Nephron (organoid): Measurements from ENCODE around the gene FAM20B.
"Not testable (repeated sequence)": the region's sequence is repeated elsewhere in the genome, so short reads cannot be mapped to it uniquely, and the experiment has no call there.

ENCODE experiments used
- H3K27ac Mint-ChIP-seq, 3 experiments: 2 replicates each; pipeline ENCODE4 v1.8.0; 2020; ENCODE audit warnings: mixed read lengths in 3 of 3, mild to moderate bottlenecking in 2 of 3, moderate library complexity in 1 of 3
- H3K27me3 Mint-ChIP-seq: 2 replicates; pipeline ENCODE4 v1.8.0; 2021; ENCODE audit warnings: low read depth, mild to moderate bottlenecking, moderate library complexity, mixed read lengths
- H3K36me3 Mint-ChIP-seq: 2 replicates; pipeline ENCODE4 v1.8.0; 2020; ENCODE audit warnings: low read depth, mixed read lengths
- H3K4me1 Mint-ChIP-seq: 2 replicates; pipeline ENCODE4 v1.8.0; 2020; ENCODE audit warnings: mixed read lengths
- H3K4me3 Mint-ChIP-seq, 3 experiments: 2 replicates each; pipeline ENCODE4 v1.8.0; 2020; ENCODE audit warnings: mild to moderate bottlenecking in 3 of 3, mixed read lengths in 3 of 3, moderate library complexity in 2 of 3
- H3K9me3 Mint-ChIP-seq: 2 replicates; pipeline ENCODE4 v1.8.0; 2020; ENCODE audit warnings: mixed read lengths
- TF ChIP-seq, protein P1 (sequence below), 3 experiments: fragments of 200-600 bp; sonication (generic); IDR thresholded peaks; one replicate each; pipeline ENCODE4 v1.5.0; 2021; ENCODE audit warnings: antibody characterized with exemption in 3 of 3; ENCODE audit not compliant: unreplicated experiment in 3 of 3

Gene FAM20B, protein sequence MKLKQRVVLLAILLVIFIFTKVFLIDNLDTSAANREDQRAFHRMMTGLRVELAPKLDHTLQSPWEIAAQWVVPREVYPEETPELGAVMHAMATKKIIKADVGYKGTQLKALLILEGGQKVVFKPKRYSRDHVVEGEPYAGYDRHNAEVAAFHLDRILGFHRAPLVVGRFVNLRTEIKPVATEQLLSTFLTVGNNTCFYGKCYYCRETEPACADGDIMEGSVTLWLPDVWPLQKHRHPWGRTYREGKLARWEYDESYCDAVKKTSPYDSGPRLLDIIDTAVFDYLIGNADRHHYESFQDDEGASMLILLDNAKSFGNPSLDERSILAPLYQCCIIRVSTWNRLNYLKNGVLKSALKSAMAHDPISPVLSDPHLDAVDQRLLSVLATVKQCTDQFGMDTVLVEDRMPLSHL

DNA sequence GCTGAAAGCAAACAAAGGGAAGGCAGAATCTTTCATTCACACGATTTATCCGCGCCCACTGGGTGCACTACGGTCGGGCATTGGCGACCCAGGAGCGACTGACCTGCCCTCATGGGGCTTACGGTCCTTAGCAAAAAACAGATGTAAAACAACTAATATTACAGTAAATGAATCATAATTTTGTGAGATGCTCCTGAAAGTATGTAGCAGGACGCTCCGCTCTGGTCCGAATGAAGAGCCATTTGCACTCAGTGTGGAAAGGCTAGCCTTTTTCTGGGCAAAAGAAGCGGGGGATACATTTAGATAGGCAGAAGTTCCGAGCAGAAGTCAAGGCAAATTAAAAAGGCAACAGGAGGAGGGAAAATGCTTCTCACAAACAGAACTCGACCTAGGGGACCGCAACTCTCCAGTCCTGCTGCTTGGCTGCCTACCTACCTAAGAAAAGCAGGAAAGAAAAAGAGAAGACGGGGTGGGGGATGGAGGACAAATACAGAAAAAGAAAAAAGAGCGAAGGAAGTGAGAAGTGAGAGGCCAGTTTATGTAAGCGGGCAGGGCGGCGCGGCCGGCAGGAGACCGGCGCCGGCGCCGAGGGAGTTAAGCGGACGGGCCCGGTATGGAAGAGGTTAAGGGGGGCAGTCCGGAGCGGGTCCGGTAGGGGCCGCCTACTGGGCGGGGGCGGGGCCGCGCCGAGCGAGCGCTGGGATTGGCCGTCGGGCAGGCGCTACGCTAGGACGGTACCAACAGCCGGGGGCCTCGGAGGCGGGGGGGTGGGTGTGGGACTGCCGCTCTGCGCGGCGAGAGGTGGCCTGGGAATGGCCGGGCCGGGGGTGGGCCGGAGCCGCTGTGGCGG lies at the start of gene FAM20B:
FAM20B (plus strand) TSS at position 770 of the 850 bp plus-strand sequence. CDS start 17,954 bp downstream, outside the sequence.
- Mint-ChIP-seq H3K9me3 (no peaks in the 10 kb centered on the region), H3K36me3 (no peaks in the 10 kb centered on the region), H3K27me3 (no peaks in the 10 kb centered on the region), H3K4me3 (peak within 1 kb of the TSS; percentile 89 to 96 (median 94)), H3K4me1 (peaks cover 44% of the 10 kb centered on the region), H3K27ac (peak within 1 kb of the TSS; percentile 78 to 93 (median 90))
- TF ChIP-seq, protein P1, sequence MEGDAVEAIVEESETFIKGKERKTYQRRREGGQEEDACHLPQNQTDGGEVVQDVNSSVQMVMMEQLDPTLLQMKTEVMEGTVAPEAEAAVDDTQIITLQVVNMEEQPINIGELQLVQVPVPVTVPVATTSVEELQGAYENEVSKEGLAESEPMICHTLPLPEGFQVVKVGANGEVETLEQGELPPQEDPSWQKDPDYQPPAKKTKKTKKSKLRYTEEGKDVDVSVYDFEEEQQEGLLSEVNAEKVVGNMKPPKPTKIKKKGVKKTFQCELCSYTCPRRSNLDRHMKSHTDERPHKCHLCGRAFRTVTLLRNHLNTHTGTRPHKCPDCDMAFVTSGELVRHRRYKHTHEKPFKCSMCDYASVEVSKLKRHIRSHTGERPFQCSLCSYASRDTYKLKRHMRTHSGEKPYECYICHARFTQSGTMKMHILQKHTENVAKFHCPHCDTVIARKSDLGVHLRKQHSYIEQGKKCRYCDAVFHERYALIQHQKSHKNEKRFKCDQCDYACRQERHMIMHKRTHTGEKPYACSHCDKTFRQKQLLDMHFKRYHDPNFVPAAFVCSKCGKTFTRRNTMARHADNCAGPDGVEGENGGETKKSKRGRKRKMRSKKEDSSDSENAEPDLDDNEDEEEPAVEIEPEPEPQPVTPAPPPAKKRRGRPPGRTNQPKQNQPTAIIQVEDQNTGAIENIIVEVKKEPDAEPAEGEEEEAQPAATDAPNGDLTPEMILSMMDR (IDR thresholded peaks at IDR 0.05; ENCODE audit: unreplicated experiment in 3 of 3): no peak

DNA sequence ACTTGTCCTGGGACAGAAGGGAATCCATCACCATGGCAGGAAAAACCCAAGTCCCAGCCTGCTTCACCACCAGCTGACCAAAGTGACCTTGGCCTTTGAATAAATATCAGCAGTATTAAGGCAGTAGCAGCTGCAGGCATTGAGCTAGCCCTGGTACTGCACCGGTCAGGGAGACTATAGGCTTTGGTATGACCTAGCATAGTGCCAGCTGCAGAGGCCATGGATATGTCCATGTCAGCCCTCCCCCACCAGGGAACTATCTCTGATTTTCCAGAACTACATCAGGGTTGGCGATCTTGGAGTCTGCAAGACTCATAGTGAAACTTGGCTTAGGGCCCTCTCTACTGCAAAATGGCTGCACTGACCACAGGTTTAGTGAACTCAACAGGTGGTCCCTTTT lies 49.2 kb upstream of the FAM20B start:
- Mint-ChIP-seq H3K36me3 (peaks cover 34% of the 10 kb centered on the region), H3K9me3 (peaks cover 60% of the 10 kb centered on the region), H3K27me3 (no peaks in the 10 kb centered on the region), H3K4me3 (no peak overlapping the region), H3K4me1 (peaks cover 19% of the 10 kb centered on the region), H3K27ac (no peak overlapping the region)
- TF ChIP-seq, protein P1 (IDR thresholded peaks at IDR 0.05; ENCODE audit: unreplicated experiment in 3 of 3): no peak

DNA sequence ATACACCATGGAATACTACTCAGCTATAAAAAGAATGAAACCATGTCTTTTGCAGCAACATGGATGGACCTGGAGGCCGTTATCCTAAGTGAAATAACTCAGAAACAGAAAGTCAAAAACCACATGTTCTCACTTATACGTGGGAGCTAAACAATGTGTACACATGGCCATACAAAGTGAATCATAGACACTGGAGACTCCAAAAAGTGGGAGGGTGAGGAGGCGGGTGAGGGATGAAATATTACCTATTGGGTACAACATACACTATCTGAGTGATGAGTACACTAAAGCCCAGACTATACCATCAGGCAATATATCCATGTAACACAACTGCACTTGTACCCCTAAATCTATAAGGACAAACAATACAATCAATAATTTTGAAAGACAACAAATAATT lies 39.5 kb upstream of the FAM20B start:
- Mint-ChIP-seq H3K4me3 (no peak overlapping the region), H3K4me1 (no peaks in the 10 kb centered on the region), H3K9me3 (peaks cover 20% of the 10 kb centered on the region), H3K36me3 (peaks cover 2% of the 10 kb centered on the region), H3K27ac (no peak overlapping the region), H3K27me3 (peaks cover 4% of the 10 kb centered on the region)
- TF ChIP-seq, protein P1 (IDR thresholded peaks at IDR 0.05; ENCODE audit: unreplicated experiment in 3 of 3): no peak

DNA sequence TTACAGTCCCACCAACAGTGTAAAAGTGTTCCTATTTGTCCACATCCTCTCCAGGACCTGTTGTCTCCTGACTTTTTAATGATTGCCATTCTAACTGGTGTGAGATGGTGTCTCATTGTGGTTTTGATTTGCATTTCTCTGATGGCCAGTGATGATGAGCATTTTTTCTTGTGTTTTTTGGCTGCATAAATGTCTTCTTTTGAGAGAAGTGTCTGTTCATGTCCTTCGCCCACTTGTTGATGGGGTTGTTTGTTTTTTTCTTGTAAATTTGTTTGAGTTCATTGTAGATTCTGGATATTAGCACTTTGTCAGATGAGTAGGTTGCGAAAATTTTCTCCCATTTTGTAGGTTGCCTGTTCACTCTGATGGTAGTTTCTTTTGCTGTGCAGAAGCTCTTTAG lies 37.5 kb upstream of the FAM20B start:
- not testable (repeated sequence) for H3K27me3 Mint-ChIP-seq, H3K9me3 Mint-ChIP-seq, H3K4me1 Mint-ChIP-seq, H3K4me3 Mint-ChIP-seq, H3K36me3 Mint-ChIP-seq, H3K27ac Mint-ChIP-seq

DNA sequence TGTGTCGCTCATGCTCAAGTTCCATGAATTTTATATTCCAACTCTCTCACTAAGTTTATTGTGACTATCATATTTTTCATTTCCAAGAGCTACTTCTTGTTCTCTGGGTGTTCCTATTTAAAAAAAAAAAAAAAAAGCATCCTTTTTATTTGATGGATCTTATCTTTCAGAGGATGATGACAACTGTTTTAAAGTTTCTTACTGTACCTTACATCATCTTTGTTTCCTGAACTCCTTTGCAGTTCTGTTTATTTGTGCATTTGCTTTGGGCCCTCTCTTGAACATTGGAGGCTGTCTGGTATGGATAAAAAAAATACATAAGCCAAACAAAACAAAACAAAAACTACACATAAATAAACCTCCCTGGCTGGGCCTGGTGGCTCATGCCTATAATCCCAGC lies 32.1 kb upstream of the FAM20B start:
- TF ChIP-seq, protein P1 (IDR thresholded peaks at IDR 0.05; ENCODE audit: unreplicated experiment in 3 of 3): no peak
- Mint-ChIP-seq H3K9me3 (peaks cover 29% of the 10 kb centered on the region), H3K27ac (no peak overlapping the region), H3K4me3 (no peak overlapping the region), H3K36me3 (peaks cover 11% of the 10 kb centered on the region), H3K27me3 (peaks cover 1% of the 10 kb centered on the region), H3K4me1 (no peaks in the 10 kb centered on the region)

DNA sequence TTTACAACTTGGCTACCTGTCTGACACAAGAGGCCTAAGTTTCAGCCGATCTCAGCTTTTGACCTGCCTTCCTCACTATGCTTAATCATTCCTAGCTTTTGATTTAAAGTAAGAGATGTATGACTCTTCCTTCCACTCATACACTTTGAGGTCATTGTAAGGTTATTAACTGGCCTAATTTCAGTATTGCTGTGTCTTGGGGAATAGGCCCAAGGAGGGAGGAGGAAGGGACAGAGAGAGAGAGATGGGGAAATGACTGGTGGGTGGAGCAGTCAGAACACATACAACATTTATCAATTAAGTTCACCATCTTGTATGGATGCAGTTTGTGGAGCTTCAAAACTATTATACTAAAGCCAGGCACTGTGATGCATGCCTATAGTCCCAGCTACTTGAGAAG lies 28.3 kb upstream of the FAM20B start:
- Mint-ChIP-seq H3K36me3 (peaks cover 11% of the 10 kb centered on the region), H3K4me1 (peaks cover 6% of the 10 kb centered on the region), H3K27me3 (peaks cover 3% of the 10 kb centered on the region), H3K4me3 (no peak overlapping the region), H3K9me3 (peaks cover 26% of the 10 kb centered on the region), H3K27ac (no peak overlapping the region)
- TF ChIP-seq, protein P1 (IDR thresholded peaks at IDR 0.05; ENCODE audit: unreplicated experiment in 3 of 3): no peak
